Measurements from ENCODE around the gene FGF12. TPM values are rescaled to one million over a fixed set of nuclear protein-coding genes. Genes with fewer than 3 reads are reported as not detected.

FGF12 gene
- total and polyA plus RNA-seq, 2 of the 13 experiments (the other 11 are each of a cell fraction or from before 2014, with no cell fraction given), result 0.07 TPM; not detected in 1

DNA sequence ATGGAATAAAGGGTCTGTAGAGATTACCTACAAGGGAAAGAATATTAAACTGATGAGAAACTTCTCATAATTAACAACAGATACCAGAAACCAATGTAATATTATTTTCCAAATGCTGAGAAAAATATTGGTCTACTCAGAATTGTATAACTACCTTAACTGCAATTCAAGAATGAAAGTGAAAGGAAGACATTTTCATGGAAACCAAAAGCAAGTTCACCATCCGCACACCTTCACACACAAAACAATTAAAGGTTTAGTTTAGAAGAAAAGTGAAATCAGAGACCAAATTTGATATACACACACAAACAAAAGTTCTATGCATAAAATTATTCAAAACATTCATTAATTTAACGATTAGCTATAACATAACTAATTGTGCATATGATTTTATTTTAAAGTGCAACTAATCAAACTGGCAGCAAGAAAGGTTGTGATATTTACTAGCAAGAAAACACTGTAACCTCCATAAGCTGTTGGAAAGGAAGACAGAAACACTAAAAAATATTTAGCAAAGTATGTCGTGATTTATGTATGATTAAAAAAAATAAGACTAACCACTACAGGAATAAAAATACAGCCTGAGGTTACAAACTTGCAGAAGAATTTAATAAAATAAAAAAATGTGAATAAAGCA is 395.5 kb downstream of the FGF12 start (continued):
- TF ChIP-seq, protein P1, sequence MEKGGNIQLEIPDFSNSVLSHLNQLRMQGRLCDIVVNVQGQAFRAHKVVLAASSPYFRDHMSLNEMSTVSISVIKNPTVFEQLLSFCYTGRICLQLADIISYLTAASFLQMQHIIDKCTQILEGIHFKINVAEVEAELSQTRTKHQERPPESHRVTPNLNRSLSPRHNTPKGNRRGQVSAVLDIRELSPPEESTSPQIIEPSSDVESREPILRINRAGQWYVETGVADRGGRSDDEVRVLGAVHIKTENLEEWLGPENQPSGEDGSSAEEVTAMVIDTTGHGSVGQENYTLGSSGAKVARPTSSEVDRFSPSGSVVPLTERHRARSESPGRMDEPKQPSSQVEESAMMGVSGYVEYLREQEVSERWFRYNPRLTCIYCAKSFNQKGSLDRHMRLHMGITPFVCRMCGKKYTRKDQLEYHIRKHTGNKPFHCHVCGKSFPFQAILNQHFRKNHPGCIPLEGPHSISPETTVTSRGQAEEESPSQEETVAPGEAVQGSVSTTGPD (CRISPR knock-in tag; IDR thresholded peaks at IDR 0.05), result no peak
- TF ChIP-seq, protein P2, sequence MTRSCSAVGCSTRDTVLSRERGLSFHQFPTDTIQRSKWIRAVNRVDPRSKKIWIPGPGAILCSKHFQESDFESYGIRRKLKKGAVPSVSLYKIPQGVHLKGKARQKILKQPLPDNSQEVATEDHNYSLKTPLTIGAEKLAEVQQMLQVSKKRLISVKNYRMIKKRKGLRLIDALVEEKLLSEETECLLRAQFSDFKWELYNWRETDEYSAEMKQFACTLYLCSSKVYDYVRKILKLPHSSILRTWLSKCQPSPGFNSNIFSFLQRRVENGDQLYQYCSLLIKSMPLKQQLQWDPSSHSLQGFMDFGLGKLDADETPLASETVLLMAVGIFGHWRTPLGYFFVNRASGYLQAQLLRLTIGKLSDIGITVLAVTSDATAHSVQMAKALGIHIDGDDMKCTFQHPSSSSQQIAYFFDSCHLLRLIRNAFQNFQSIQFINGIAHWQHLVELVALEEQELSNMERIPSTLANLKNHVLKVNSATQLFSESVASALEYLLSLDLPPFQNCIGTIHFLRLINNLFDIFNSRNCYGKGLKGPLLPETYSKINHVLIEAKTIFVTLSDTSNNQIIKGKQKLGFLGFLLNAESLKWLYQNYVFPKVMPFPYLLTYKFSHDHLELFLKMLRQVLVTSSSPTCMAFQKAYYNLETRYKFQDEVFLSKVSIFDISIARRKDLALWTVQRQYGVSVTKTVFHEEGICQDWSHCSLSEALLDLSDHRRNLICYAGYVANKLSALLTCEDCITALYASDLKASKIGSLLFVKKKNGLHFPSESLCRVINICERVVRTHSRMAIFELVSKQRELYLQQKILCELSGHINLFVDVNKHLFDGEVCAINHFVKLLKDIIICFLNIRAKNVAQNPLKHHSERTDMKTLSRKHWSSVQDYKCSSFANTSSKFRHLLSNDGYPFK (CRISPR knock-in tag; IDR thresholded peaks at IDR 0.05; ENCODE audit: borderline replicate concordance), result no peak

DNA sequence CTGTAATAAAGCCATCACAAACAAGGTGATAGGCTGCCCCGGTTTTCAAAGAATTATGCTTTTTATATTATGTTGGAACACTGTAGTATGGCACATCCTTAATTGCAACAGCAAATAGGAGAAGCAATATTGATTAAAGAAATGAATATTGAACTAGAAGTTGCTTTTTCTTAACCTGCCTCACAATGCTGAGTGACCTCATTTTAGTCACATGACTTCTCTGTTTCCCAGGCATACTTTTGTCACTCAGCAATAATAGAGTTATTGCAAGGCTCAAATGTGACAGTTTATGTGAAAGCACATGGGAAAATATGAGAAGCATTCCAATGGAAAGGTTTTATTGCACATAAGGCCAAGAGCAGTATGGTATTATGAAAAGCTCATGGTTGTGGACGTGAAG is 400.7 kb downstream of the FGF12 start:
- intact Hi-C loops (cut with micrococcal nuclease; ENCODE audit: unreplicated experiment), result no loop called here
- no TSS peak for BruUV-seq (replicated peaks)
- in situ Hi-C loops (cut with HindIII; ENCODE audit: extremely low pct_ligation_motif_present, low pct_unique_long_range_greater_than_20kb), result no loop called here
- Histone ChIP-seq H3K9me3 (ENCODE audit: low read length) (no peaks in the 10 kb centered on the region), H3K4me1 (ENCODE audit: insufficient read depth, low read length) (no peaks in the 10 kb centered on the region), H3K79me2 (ENCODE audit: insufficient read depth, low read length) (no peaks in the 10 kb centered on the region), H4K20me1 (ENCODE audit: insufficient read depth, low read length) (no peaks in the 10 kb centered on the region), H3K4me2 (ENCODE audit: low read depth, low read length) (no peak overlapping the region), H3K4me3 (replicated peaks in 1 of 3; ENCODE audit: insufficient read depth in 1 of 3, low read depth in 2 of 3, low read length in 3 of 3) (no peak overlapping the region), H3K27me3 (ENCODE audit: control insufficient read depth in 1 of 2, insufficient read depth in 2 of 2, low read length in 2 of 2) (no peaks in the 10 kb centered on the region), H2AFZ (ENCODE audit: low read length) (no peak overlapping the region), H3K9ac (ENCODE audit: insufficient read depth, low read depth, low read length) (no peak overlapping the region), H3K36me3 (replicated peaks in 1 of 2; ENCODE audit: control insufficient read depth in 1 of 2, insufficient read depth in 2 of 2, low read length in 2 of 2) (no peaks in the 10 kb centered on the region), H3K27ac (ENCODE audit: extremely low read length, insufficient read depth, low read length) (no peak overlapping the region)
- no peak for DNase-seq (ENCODE audit: low spot score)
- no peak for FAIRE-seq
- POLR2A ChIA-PET, result no interaction called here
- CTCF ChIA-PET (ENCODE audit: low intra/inter-chr PET ratio, low total read pairs), result no interaction called here
- no peak for ATAC-seq
- WGBS (ENCODE audit: low lambda C conversion rate), result 48% methylated on average over 2 of the region's 2 CpGs
- TF ChIP-seq TAF1 (CRISPR knock-in tag; IDR thresholded peaks at IDR 0.05) (no peak), KLF12 (CRISPR knock-in tag; IDR thresholded peaks at IDR 0.05; ENCODE audit: borderline replicate concordance) (no peak), ZNF546 (CRISPR knock-in tag; conservative IDR thresholded peaks at IDR 0.05) (no peak), ZNF10 (CRISPR knock-in tag; IDR thresholded peaks at IDR 0.05; ENCODE audit: borderline replicate concordance, low read depth) (no peak), THAP11 (CRISPR knock-in tag; IDR thresholded peaks at IDR 0.05) (no peak), ASH2L (IDR thresholded peaks at IDR 0.05; ENCODE audit: insufficient read length, low read depth, low read length) (no peak), ZNF746 (CRISPR knock-in tag; IDR thresholded peaks at IDR 0.05) (no peak), ZBTB1 (CRISPR knock-in tag; IDR thresholded peaks at IDR 0.05; ENCODE audit: borderline replicate concordance) (no peak)
- TF ChIP-seq, protein P3, sequence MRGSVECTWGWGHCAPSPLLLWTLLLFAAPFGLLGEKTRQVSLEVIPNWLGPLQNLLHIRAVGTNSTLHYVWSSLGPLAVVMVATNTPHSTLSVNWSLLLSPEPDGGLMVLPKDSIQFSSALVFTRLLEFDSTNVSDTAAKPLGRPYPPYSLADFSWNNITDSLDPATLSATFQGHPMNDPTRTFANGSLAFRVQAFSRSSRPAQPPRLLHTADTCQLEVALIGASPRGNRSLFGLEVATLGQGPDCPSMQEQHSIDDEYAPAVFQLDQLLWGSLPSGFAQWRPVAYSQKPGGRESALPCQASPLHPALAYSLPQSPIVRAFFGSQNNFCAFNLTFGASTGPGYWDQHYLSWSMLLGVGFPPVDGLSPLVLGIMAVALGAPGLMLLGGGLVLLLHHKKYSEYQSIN (CRISPR knock-in tag; IDR thresholded peaks at IDR 0.05; ENCODE audit: borderline replicate concordance), result no peak
- TF ChIP-seq, protein P4, sequence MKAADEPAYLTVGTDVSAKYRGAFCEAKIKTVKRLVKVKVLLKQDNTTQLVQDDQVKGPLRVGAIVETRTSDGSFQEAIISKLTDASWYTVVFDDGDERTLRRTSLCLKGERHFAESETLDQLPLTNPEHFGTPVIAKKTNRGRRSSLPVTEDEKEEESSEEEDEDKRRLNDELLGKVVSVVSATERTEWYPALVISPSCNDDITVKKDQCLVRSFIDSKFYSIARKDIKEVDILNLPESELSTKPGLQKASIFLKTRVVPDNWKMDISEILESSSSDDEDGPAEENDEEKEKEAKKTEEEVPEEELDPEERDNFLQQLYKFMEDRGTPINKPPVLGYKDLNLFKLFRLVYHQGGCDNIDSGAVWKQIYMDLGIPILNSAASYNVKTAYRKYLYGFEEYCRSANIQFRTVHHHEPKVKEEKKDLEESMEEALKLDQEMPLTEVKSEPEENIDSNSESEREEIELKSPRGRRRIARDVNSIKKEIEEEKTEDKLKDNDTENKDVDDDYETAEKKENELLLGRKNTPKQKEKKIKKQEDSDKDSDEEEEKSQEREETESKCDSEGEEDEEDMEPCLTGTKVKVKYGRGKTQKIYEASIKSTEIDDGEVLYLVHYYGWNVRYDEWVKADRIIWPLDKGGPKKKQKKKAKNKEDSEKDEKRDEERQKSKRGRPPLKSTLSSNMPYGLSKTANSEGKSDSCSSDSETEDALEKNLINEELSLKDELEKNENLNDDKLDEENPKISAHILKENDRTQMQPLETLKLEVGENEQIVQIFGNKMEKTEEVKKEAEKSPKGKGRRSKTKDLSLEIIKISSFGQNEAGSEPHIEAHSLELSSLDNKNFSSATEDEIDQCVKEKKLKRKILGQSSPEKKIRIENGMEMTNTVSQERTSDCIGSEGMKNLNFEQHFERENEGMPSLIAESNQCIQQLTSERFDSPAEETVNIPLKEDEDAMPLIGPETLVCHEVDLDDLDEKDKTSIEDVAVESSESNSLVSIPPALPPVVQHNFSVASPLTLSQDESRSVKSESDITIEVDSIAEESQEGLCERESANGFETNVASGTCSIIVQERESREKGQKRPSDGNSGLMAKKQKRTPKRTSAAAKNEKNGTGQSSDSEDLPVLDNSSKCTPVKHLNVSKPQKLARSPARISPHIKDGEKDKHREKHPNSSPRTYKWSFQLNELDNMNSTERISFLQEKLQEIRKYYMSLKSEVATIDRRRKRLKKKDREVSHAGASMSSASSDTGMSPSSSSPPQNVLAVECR (CRISPR knock-in tag; IDR thresholded peaks at IDR 0.05; ENCODE audit: borderline replicate concordance), result no peak

Measured in HepG2 (cell line).